Uterus (tissue), 2 donors: Measurements from ENCODE around the gene FAM120B.

Experiments
- POLR2A ChIP-seq, 2 donors: fragments of 450-650 bp; IDR thresholded peaks; one replicate each; pipeline ENCODE4 v1.6.1; 2016; ENCODE audit warnings: antibody characterized with exemption in 2 of 2, mild to moderate bottlenecking in 1 of 2, moderate library complexity in 1 of 2
- TF ChIP-seq, protein P1 (sequence below), 4 experiments: fragments of 200-600 bp in 2 of 4; fragments of 450-650 bp in 2 of 4; sonication (generic) in 2 of 4; IDR thresholded peaks; one replicate each; pipeline ENCODE4 v1.5.1; 2016 to 2019; ENCODE audit warnings: antibody characterized with exemption in 4 of 4, mild to moderate bottlenecking in 2 of 4, moderate library complexity in 1 of 4

DNA sequence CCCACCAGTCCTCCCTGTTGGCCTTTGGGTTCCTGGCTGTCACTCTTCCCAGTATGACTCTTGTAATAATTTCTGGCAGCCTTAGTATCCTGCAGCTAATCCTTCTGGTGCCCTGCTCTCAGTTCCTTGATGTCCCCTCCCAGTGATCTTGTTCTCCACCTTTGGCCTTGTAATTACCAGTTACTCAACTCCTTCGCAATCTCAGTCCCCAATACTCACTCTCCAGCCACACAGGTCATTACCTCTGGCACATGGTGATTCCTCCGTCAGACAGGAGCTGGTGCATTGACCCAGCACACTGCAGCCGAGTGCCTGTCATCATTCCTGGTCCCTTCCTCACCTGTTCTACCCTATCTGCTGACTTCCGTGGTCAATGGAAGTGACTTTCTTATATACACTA, 101.4 kb downstream of the FAM120B start:
- TF ChIP-seq POLR2A (IDR thresholded peaks at IDR 0.05): no peak
- TF ChIP-seq, protein P1, sequence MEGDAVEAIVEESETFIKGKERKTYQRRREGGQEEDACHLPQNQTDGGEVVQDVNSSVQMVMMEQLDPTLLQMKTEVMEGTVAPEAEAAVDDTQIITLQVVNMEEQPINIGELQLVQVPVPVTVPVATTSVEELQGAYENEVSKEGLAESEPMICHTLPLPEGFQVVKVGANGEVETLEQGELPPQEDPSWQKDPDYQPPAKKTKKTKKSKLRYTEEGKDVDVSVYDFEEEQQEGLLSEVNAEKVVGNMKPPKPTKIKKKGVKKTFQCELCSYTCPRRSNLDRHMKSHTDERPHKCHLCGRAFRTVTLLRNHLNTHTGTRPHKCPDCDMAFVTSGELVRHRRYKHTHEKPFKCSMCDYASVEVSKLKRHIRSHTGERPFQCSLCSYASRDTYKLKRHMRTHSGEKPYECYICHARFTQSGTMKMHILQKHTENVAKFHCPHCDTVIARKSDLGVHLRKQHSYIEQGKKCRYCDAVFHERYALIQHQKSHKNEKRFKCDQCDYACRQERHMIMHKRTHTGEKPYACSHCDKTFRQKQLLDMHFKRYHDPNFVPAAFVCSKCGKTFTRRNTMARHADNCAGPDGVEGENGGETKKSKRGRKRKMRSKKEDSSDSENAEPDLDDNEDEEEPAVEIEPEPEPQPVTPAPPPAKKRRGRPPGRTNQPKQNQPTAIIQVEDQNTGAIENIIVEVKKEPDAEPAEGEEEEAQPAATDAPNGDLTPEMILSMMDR (IDR thresholded peaks at IDR 0.05): no peak
